Lung (tissue), 12 donors: ENCODE data around the gene BCAS3. TPM values are rescaled to one million over a fixed set of nuclear protein-coding genes. Genes with fewer than 3 reads are reported as not detected.
A peak's percentile ranks its signal among the peaks of the same experiment; 100 is the strongest.

Experiments
- ATAC-seq: fragments of 200-7000 bp; cut with Tn5 transposase; one replicate; pipeline ENCODE4 v1.9.1; 2020; ENCODE audit warnings: moderate number of reproducible peaks; ENCODE audit not compliant: insufficient read depth, low FRiP score
- DNase-seq, 3 donors: peaks; one replicate each; pipeline ENCODE4 v3.0.0-alpha.2; 2013 to 2017
- H3K27ac ChIP-seq, 2 donors: one replicate each; pipeline ENCODE4 v1.5.1; 2013; ENCODE audit warnings: mild to moderate bottlenecking in 2 of 2, moderate library complexity in 2 of 2, control low read depth in 1 of 2, inconsistent platforms in 1 of 2, low read depth in 1 of 2, low read length in 1 of 2
- H3K27me3 ChIP-seq, 3 donors: one replicate each; pipeline ENCODE4 v1.5.1; 2013; ENCODE audit warnings: low read length in 2 of 3; ENCODE audit not compliant: control insufficient read depth in 3 of 3, insufficient read depth in 3 of 3
- H3K36me3 ChIP-seq, 4 donors: one replicate each; pipeline ENCODE4 v1.5.1; 2013; ENCODE audit warnings: low read length in 4 of 4, mild to moderate bottlenecking in 1 of 4, moderate library complexity in 1 of 4; ENCODE audit not compliant: control insufficient read depth in 4 of 4, insufficient read depth in 4 of 4
- H3K4me1 ChIP-seq, 5 donors: one replicate each; pipeline ENCODE4 v1.5.1; 2013; ENCODE audit warnings: low read length in 5 of 5, mild to moderate bottlenecking in 2 of 5, moderate library complexity in 1 of 5; ENCODE audit not compliant: control insufficient read depth in 5 of 5, insufficient read depth in 5 of 5
- H3K4me3 ChIP-seq: one replicate; pipeline ENCODE4 v1.5.1; 2013; ENCODE audit warnings: mild to moderate bottlenecking, control low read depth, moderate library complexity
- H3K9ac ChIP-seq, 2 donors: one replicate each; pipeline ENCODE4 v1.5.1; 2013; ENCODE audit warnings: low read length in 2 of 2, control low read depth in 1 of 2; ENCODE audit not compliant: insufficient read depth in 1 of 2
- H3K9me3 ChIP-seq, 4 donors: one replicate each; pipeline ENCODE4 v1.5.1; 2013; ENCODE audit warnings: low read length in 3 of 4, mild to moderate bottlenecking in 1 of 4, moderate library complexity in 1 of 4; ENCODE audit not compliant: control insufficient read depth in 4 of 4, insufficient read depth in 3 of 4
- WGBS, 2 donors: extraction: QIAGEN DNeasy Blood & Tissue Kit; methylation state at CpG; one replicate each; pipeline ENCODE4 v1.1.7; 2013; 5-methylcytosine and 5-hydroxymethylcytosine counted together
- polyA plus RNA-seq, 2 donors: library from polyadenylated mRNA; stranded (reverse); fragments of 200-250 nt; gene quantifications; one replicate each; pipeline ENCODE4 v1.2.1, GENCODE V29; 2013
- total RNA-seq, 2 donors: library from RNA; depleted of rRNA in 1 of 2; stranded (reverse); fragments of >200 nt in 1 of 2; gene quantifications; one replicate each; pipeline ENCODE4 v1.2.1, GENCODE V29; 2014 to 2021
- TF ChIP-seq, protein P1 (sequence below): IDR thresholded peaks from 2 replicates; pipeline ENCODE4 v1.5.1; 2012; ENCODE audit warnings: mild to moderate bottlenecking; ENCODE audit errors: control extremely low read depth, extremely low read depth
- donor health status: control.
- donor health status: control.
- donor health status: Bipolar disorder and iron deficiency.
- donor health status: healthy.
- donor health status: DM: yes; HTN: yes; CAD: no.

Gene BCAS3
- total and polyA plus RNA-seq, 4 donors: 4.0 to 101 (median 20.3) TPM

DNA sequence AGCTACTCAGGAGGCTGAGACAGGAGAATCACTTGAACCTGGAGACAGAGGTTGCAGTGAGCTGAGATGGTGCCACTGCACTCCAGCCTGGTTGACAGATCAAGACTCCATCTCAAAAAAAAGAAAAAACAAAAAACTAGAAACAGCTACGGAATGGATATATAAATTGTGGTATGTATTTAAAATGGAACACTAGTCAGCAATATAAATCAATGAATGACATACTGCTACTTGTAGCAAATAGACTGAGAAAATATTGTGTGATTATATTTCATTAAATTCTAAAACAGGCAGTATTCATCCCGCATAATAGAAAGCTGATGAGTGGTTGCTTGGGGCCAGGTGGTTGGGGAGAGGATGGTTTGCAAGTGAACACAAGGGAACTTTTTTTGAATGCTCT is 261.7 kb downstream of the BCAS3 start:
- ATAC-seq (no peak), DNase-seq (no peak)
- Histone ChIP-seq H3K4me3 (no peak overlapping the region), H3K9me3 (no peaks in the 10 kb centered on the region), H3K36me3 (no peaks in the 10 kb centered on the region), H3K27me3 (no peaks in the 10 kb centered on the region), H3K9ac (no peak overlapping the region), H3K27ac (no peak overlapping the region), H3K4me1 (peaks cover 0 to 21% (median 5%) of the 10 kb centered on the region in 5 donors)
- TF ChIP-seq, protein P1, sequence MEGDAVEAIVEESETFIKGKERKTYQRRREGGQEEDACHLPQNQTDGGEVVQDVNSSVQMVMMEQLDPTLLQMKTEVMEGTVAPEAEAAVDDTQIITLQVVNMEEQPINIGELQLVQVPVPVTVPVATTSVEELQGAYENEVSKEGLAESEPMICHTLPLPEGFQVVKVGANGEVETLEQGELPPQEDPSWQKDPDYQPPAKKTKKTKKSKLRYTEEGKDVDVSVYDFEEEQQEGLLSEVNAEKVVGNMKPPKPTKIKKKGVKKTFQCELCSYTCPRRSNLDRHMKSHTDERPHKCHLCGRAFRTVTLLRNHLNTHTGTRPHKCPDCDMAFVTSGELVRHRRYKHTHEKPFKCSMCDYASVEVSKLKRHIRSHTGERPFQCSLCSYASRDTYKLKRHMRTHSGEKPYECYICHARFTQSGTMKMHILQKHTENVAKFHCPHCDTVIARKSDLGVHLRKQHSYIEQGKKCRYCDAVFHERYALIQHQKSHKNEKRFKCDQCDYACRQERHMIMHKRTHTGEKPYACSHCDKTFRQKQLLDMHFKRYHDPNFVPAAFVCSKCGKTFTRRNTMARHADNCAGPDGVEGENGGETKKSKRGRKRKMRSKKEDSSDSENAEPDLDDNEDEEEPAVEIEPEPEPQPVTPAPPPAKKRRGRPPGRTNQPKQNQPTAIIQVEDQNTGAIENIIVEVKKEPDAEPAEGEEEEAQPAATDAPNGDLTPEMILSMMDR: no peak
- WGBS, 2 donors: 97 to 100% methylated on average over 2 of the region's 2 CpGs

- 47 to 81% methylated on average over 5 of the region's 5 CpGs for WGBS, 2 donors
- no peaks in the 10 kb centered on the region for H3K27me3 ChIP-seq
- peak overlapping the region in 1 of 2 donors; percentile 75 for H3K27ac ChIP-seq
- H3K4me1 ChIP-seq: peaks cover 0 to 21% (median 5%) of the 10 kb centered on the region in 5 donors
- DNase-seq (peak; percentile 92 to 98 (median 98)), ATAC-seq (peak; percentile 72)
- H3K9me3 ChIP-seq: no peaks in the 10 kb centered on the region
- no peaks in the 10 kb centered on the region for H3K36me3 ChIP-seq
- TF ChIP-seq, protein P1: no peak
- no peak overlapping the region for H3K4me3 ChIP-seq
- peak overlapping the region in 1 of 2 donors; percentile 68 for H3K9ac ChIP-seq
These were observed 263.4 kb downstream of the BCAS3 start for GRCh38 chr17:60941028-60941427.

DNA sequence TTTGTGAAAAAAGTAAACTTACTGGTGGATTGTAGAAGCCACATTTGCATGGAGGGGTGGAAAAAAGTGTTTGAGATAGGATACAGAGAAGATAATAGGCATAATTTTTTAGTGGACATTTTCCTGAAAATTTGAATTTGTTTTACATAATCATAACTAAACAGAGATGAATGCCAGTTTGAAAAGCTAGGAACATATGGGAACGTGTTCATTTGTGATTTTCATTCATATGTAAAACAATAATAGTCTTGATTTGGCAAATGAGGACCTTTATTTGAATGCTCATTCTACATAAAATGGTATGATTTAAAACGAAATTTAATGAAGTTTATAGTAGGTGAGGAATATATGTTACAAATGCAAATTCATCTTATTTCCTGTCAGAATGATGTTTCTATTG is 263.9 kb downstream of the BCAS3 start:
- Histone ChIP-seq H3K36me3 (no peaks in the 10 kb centered on the region), H3K4me1 (peaks cover 0 to 21% (median 5%) of the 10 kb centered on the region in 5 donors), H3K9me3 (no peaks in the 10 kb centered on the region), H3K4me3 (no peak overlapping the region), H3K9ac (peak overlapping the region in 1 of 2 donors; percentile 68), H3K27ac (no peak overlapping the region), H3K27me3 (no peaks in the 10 kb centered on the region)
- TF ChIP-seq, protein P1: no peak
- DNase-seq (no peak), ATAC-seq (no peak)
- WGBS, 2 donors: 58 to 78% methylated on average over 2 of the region's 2 CpGs

DNA sequence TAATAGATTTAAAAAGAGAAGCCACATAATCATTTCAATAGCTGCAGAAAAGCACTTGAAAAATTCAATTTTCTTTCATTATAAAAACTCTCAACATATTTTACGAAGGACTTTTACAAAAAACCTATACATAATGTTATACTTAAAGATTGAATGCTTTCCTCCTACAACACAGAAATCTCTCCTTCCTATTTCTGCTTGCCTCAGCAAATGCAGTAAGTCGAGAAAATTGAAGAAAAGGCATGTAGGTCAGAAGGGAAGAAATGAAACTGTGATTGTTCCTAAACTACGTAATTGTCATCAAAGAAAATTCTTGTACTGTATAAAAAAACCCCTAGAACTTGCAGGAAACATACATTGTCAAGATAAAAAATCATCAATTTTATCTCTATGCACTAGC is 267.1 kb downstream of the BCAS3 start:
- WGBS, 2 donors: 93 to 98% methylated on average over 3 of the region's 3 CpGs

More for the DNA sequence above, 267.1 kb downstream of the BCAS3 start:
- no peak overlapping the region for H3K4me3 ChIP-seq
- no peaks in the 10 kb centered on the region for H3K9me3 ChIP-seq
- H3K36me3 ChIP-seq: peaks cover 0 to 3% (median 0%) of the 10 kb centered on the region in 4 donors
- no peak overlapping the region for H3K9ac ChIP-seq
- DNase-seq (no peak), ATAC-seq (no peak)
- H3K27me3 ChIP-seq: no peaks in the 10 kb centered on the region
- TF ChIP-seq, protein P1: no peak
- H3K4me1 ChIP-seq: peaks cover 0 to 21% (median 5%) of the 10 kb centered on the region in 5 donors
- no peak overlapping the region for H3K27ac ChIP-seq
